SIG-M5 treated with dmso at 0.1 percent for 504 hours (cell line): Measurements from ENCODE around the gene CPNE6.
A peak's percentile ranks its signal among the peaks of the same experiment; 100 is the strongest.

Experiments
- DNase-seq: peaks from one replicate; lab custom pipeline; 2025; ENCODE audit not compliant: unreplicated experiment; lab: John Stamatoyannopoulos, UW

The CPNE6 gene

DNA sequence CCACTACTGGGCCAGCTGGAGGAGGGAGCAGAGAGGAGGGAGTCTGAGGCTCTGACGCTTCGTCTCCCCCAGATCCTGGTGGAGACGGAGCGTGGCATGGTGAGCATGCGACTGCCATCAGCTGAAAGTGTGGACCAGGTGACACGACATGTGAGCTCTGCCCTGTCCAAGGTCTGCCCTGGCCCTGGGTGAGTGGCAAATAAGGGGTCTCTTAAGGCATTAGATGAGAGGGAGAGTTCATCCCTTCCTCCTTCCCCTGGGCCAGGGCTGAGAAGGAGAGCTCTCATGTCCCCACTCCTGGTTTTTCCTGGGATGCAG lies 17.1 kb upstream of the CPNE6 start:
- DNase-seq = no peak

DNA sequence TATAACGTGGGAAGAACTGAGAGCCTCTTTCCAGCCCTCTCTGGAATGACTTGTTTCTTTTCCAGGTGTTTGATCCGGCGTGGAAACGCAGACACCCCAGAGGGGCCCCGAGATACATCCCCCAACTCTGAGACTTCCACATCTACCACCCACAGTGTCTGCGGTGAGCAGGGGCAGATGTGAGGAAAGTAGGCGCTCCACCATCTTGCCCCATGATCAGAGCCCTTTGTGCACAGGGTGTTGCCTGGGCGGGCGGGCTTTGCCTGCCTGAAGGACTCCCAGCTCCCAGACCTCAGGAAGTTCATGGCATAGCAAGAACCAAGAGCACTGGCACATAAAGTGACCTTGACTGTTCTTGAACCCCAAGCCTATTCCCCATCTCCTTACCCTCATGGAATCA lies 16.7 kb upstream of the CPNE6 start:
- no peak for DNase-seq

DNA sequence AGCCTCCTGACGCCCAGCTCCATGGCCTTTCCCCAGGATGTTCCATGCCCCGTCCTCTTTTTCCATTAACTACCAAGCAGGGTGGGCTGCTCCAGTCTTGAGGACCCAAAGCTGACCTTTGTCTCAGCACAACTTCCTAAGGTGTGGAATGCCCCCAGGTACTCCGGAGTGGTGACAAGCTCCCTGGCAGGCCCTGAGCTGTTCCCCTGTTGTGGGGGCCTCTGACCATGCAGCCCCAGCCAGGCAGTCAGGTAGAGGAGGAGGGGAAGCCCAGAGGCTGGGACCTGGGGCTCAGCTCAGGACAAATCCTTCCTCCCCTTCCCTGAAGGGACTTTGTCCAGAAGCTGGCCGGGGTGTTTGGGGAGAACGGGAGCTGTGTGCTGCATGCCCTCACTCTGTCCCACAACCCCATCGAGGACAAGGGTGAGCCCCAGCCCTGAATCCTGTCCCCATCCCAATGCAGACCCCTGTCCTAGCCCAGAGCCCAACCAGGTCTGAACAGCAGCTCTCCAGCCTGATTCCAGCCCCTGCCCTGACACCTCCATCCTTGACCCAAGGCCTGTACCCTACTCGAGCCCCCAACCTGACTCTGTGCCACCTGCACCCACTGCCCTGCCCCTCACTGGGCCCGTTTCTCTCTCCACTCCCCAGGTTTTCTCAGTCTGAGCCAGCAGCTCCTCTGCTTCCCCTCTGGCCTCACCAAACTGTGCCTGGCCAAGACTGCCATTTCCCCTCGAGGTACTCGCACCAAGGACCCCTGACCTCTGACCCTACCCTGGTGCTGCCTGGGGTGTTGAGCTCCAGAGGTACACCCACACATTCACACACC lies 15.2 kb upstream of the CPNE6 start:
- DNase-seq = no peak

DNA sequence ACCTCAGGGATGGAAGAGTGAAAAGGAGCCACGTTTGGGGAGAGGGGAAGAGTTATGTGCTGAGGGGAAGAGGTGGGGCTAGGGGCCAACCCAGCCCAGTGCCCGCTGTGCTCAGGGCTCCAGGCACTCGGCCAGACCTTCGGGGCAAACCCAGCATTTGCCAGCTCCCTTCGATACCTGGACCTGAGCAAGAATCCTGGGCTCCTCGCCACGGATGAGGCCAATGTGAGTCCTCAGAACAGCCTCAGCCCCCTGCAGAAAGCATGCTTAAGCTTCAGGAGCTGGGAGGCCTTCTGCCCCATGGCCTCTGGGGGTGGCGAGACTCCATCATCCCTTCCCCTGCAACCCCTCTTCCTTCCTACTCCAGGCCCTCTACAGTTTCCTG lies 14.6 kb upstream of the CPNE6 start:
- no peak for DNase-seq

DNA sequence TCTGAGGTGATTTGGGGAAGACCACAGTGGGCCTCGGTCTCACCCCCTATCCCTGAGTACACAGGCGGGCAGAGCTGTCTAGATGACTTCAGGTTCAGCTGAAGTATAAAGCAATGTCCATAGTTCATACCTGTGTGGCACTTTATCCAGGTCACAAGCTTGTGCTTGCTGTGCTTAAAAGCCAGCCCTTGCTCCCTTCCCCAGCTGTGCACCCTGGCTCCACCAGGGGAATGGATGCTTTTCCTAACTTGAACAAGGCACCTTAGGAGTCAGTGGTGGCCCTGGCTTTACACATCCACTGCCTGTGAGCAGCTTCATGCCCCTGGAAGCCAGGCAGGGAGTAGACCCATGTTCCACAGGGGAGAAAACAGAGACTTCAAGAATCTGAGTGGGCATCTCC lies 14.1 kb upstream of the CPNE6 start:
- no peak for DNase-seq

DNA sequence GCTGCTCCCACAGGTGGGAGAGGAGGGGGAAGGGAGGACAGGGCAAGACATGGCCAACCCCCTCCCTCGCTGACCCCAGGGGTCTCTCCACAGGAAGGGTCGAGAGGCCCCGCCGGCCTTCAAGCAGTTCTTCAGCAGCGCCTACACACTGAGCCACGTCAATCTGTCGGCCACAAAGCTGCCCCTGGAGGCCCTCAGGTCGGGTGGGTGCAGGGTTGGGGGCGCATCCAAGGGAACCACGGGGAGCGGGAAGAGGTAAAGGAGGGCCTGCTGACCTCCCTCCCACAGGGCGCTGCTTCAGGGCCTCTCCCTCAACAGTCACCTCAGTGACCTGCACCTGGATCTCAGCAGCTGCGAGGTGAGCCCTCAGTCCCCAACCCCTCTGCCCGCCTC lies 13.5 kb upstream of the CPNE6 start:
- no peak for DNase-seq

DNA sequence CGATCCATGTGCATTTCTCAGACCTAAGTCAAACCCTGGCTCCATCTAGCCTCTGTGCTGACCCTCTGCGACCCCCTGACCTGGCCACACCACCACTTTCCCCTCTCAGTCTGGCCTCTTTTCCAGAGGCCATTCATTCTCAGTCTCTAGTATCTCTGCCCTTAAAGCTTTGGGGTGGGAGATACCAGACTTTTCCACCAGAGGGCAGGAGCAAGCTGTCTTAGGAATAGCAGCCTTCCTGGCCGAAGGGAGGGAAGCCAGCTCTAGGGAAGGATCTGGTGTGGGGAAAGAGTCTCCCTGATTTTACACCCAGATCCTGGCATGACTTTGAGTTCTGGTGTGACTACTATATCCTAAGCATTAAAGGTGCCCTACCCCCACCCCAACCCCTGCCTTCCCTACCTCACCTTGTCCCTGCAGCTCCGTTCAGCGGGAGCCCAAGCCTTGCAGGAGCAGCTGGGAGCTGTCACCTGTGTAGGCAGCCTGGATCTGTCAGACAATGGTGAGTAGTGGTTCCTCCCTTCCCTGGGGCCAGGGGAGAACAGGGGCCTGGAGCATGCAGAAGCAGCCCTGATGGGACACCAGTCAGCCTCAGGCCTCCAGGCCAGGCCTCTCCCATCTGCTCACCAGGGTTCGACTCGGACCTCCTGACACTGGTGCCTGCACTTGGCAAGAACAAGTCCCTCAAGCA lies 13.0 kb upstream of the CPNE6 start:
- peak; percentile 63 for DNase-seq

DNA sequence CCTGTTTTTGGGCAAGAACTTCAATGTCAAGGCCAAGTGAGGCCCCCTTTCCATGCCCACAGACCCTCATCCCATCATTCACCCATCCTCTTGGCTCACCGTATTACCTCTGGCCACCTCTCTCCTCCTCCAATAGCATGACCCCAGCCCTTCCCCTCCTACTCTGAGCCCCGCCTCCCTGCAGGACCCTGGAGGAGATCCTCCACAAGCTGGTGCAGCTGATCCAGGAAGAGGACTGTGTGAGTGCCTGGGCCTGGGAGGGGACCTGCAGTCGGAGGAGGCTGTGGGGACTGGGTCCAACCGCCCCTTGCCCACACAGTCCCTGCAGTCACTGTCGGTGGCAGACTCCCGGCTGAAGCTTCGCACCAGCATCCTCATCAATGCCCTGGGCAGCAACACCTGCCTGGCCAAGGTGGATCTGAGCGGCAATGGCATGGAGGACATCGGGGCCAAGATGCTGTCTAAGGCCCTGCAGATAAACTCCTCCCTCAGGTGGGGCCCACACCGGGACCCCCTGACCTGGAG lies 12.3 kb upstream of the CPNE6 start:
- no peak for DNase-seq

DNA sequence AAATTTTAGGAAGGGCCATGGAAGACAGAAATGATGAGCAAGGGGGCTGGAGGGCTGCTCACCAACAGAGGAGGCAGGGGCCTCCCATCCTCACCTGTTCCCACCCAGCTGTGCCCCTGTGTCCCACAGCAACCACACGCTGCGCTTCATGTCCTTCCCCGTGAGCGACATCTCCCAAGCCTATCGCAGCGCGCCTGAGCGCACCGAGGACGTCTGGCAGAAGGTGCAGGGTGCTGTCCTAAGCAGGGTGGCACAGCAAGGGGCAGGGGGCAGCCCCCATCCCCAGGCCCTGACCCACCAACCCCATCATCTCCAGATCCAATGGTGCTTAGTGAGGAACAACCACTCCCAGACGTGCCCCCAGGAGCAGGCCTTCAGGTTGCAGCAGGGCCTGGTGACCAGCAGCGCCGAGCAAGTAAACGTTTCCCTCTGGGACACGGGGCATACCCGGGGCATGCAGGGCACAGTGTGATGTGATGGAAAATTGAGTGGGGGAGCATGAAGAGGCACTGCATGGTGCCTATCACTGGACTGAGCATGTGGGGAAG lies 11.4 kb upstream of the CPNE6 start:
- DNase-seq = no peak

DNA sequence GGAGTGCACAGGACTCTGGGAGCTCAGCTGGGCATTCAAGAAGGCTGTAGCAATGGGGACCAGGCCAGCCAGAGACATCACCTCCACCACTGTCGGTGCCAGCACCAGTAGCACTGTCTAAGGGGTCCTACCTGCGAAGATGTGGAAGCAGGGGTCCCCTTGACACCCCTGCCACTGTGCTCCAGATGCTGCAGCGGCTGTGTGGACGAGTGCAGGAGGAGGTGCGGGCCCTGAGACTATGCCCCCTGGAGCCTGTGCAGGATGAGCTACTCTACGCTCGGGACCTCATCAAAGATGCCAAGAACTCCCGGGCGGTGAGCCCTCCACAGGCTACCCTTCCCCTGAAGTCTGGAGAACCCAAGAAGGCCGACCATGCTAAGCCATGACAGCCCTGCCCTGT lies 10.9 kb upstream of the CPNE6 start:
- no peak for DNase-seq

DNA sequence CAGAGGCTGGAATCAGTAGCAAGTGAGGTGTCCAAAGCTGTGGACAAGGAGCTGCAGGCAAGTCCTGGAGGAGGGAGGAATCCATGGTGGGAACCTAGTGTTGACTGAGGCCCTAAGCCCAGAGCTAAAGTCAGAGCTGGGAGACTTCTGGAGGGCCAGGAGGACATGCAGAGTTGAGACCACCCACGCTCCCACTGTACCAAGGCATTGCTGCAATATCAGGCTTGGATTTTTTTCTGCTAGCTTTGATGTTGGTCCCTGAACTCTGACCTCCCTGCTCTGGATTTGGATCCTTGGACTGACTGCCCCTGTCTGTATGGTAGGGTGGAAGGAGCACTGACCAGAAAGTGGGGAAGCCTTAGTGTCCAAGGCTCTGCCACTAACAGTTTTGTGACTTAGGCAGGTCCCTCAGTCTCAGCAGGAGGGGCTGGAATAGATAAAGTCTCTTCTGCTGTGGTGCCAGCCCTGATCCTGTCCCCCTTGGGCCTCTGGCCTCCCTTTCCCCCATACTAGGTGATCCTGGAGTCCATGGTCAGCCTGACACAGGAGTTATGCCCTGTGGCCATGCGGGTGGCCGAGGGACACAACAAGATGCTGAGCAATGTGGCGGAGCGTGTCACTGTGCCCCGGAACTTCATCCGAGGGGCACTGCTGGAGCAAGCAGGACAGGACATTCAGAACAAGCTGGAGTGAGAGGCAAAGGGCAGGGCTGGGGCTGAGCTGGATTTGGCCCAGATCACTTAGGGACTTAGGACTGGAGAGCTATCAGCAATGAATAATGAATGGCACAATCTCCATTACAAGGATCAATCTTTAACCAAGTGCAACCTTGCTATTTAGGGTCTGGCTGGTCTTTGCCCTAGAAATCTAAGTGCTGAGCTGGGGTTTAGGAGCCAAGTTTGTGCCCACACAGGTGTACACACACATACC lies 10.1 kb upstream of the CPNE6 start:
- DNase-seq = no peak

DNA sequence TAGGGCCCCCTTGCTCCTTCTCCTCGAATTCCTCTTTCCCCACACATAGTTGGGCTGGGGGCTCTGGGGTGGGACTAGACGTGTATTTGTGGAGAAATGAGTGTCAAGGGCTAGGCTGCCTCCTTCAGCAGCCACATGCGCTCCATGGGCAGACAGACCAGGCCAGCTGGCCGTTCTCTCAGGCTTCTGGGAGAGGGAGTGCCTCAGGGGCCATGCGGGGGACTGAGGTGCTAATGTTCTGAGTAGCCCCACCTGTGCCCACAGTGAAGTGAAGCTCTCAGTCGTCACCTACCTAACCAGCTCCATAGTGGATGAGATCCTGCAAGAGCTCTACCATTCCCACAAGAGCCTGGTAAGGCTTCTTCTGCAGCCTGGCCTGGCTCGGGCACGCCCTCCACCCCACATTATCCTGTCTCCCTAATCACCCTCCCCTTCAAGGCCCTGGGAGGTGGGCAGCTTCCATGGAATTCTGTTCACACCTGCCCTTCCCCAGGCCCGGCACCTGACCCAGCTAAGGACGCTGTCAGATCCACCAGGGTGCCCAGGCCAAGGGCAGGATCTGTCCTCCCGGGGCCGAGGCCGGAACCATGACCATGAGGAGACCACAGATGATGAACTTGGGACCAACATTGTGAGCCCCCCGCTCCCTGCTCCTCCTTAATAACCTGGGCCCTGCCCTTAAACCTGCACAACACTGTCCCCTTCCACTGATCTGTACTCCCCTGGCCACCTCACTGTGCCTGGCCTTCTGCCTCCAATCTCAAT lies 9.0 kb upstream of the CPNE6 start:
- no peak for DNase-seq

DNA sequence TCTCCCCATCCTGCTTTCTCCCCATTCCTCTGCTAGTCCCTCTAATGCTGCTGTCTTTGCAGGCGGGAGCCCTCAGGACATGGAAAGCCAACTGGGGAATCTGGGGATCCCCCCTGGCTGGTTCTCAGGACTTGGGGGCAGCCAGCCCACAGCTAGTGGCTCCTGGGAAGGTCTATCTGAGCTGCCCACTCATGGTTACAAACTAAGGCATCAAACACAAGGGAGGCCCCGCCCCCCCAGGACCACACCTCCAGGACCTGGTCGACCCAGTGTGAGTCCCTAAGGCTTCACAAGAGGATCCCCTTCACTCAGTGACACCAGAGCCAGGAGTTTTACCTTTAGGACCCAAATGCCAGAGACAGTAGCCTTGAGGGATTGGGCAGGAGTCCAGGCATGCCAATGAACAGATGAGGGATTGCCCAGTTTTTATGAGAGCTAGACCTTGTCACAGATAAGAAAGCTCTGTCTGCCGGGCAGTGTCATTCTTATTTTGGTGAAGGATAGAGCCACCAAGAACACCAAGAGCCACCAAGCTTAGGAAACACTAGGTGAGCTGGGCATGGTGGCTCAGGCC lies 8.0 kb upstream of the CPNE6 start:
- no peak for DNase-seq

DNA sequence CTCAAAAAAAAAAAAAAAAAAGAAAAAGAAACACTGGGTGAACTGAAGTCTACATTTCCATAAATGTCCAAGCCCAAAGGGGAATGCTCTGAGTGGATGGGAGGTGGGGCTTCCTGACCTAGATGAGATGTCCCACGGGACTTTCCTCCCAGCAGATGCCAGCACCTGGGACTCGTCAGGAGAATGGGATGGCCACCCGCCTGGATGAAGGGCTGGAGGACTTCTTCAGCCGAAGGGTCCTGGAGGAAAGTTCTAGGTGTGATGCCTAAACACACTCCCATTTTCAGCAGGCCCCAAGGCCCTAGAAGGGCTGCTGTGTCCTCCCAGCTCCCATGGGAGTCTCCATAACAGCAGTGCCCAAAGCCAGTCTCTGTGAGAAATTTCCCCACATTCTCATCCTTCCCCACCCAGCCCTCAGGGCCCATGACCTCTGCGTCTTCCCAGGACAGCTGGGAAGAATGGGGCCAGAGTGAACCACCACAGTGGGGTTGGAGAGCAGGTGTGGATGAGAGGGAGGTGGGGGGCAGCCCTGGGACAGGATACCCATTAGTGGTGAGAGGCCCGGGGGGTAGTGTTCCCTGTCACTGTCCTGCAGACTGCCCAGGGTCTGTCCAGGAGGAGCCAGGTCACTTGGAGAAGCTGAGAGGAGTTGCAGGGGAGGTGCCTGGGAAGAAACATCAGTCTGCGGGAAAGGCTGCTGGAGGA lies 7.1 kb upstream of the CPNE6 start:
- no peak for DNase-seq

DNA sequence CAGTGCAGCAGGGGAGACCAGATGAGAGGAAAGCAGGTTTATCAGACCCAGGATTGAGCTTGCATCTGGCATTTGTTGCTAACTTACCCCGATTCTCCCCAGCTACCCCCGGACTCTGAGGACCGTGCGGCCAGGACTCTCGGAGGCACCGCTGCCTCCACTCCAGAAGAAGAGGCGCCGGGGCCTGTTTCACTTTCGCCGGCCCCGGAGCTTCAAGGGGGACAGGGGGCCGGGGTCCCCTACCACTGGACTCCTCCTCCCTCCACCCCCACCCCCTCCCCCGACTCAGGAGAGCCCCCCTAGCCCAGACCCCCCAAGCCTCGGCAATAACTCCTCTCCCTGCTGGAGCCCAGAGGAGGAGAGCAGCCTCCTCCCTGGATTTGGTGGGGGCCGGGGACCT lies 6.5 kb upstream of the CPNE6 start:
- DNase-seq = no peak

DNA sequence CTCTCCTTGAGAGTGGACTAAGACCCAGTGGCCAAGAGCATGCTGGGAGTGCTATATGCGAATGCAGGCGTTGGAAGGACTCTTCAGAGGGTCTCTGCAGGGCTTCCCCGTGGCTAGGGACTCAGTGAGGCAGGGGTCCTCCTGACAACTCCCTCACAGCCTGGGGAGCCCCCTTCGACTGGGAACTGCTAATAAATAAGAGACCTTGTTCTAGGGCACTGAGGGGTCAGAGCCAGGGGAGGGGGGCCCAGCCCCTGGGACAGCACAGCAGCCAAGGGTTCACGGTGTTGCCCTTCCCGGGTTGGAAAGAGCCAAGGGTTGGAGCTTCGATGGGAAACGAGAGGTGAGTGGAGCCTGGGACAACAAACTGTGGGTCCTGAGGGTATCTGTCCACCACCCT lies 6.0 kb upstream of the CPNE6 start:
- no peak for DNase-seq

DNA sequence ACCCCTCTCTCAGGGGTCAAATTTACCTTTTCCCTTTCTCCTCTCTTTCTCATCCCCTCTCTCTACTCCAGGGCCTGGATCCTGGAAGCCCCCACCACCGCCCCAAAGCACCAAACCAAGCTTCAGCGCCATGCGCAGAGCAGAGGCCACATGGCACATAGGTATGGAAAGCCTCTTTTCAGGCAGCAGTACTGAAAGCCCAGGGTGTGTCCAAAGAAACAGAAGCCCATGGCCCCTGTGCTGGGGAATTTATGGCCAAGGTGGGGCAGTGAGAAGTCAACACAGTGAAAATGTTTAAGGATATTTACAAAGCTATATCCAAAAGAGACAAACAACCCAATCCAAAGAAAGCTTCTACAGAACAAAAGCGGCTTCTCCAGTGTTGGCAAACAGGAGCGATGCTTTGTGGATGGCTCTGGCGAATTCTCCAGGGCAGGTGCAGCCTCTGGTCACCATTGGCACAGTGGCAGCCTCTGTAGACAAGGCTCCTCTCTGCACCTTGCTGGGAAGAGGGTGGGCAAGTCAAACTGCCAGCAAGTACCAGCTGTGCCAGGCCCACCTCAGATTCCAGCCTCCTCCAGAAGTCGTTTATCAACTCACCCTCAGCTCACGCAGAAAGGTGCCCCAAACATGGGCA lies 4.7 kb upstream of the CPNE6 start:
- DNase-seq = no peak

DNA sequence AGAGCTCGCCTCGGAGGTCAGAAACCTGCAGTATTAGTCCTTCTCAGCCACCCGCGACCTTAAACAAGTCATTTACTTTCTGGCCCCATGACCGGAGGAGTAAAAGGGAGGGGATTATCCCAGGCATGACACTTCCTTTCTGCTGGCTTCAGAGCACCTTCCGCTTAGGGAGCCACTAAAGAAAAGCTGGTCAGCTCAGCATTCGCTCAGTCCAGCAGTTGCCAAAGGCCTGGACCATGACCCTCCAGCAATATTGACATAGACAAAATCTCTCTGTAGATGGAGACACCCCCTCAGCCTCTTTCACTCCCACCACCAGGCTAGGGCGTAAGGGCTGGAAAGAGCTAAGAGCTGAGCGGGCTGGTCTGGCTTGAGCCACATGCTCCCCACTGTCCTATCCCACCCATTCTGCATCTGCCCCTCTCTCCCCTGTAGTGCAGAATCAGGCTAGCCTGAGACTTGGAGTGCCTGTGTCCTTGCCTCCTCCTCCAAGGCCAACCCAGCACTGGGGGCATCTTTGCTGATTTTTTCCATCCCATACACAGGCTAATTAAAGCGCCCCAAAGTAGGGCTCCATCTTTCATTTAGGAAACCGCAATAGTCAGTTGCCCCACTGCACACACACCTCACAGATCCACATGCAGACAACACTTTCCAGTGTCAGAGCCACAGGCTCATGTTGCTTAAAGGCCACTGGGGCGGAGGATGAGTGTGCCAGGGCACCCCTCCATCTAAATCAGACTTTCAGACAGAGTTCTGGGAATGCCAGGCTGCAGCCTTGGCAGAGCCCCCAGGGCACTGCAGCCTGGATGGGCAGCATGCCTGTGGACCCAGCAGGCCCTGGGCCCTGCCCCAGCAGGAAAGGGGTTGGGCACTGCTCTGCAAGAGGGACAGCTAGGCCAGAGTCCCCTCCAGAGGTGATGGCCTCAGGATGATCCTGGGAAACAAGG lies 4.0 kb upstream of the CPNE6 start:
- DNase-seq = no peak
